H9 (cell line): ENCODE results near the gene HSPA12A. TPM values are rescaled to one million over a fixed set of nuclear protein-coding genes. Genes with fewer than 3 reads are reported as not detected.

Experiments used
- DNase-seq: peaks from one replicate; pipeline ENCODE4 v3.0.0-alpha.2; 2017
- H2AFZ ChIP-seq: one replicate; pipeline ENCODE4 v1.6.1; 2013; ENCODE audit warnings: mild to moderate bottlenecking, low read length, control low read depth, moderate library complexity
- H2AK5ac ChIP-seq: 2 replicates; pipeline ENCODE4 v1.6.1; 2013; ENCODE audit warnings: low read length, control low read depth, mixed read lengths; ENCODE audit not compliant: insufficient read length
- H2BK120ac ChIP-seq: one replicate; pipeline ENCODE4 v1.6.1; 2013; ENCODE audit warnings: low read depth, mild to moderate bottlenecking, low read length, control low read depth, inconsistent platforms; ENCODE audit not compliant: poor library complexity, severe bottlenecking
- H2BK12ac ChIP-seq: 2 replicates; pipeline ENCODE4 v1.6.1; 2013; ENCODE audit warnings: low read length, control low read depth, mixed read lengths, low read depth; ENCODE audit not compliant: insufficient read length
- H2BK15ac ChIP-seq: 2 replicates; pipeline ENCODE4 v1.6.1; 2013; ENCODE audit warnings: low read depth, low read length, control low read depth
- H2BK20ac ChIP-seq: one replicate; pipeline ENCODE4 v1.6.1; 2013; ENCODE audit warnings: low read depth, mild to moderate bottlenecking, low read length, control low read depth, inconsistent platforms; ENCODE audit not compliant: poor library complexity, severe bottlenecking
- H2BK5ac ChIP-seq: 2 replicates; pipeline ENCODE4 v1.6.1; 2013; ENCODE audit warnings: low read length, control low read depth, mixed read lengths; ENCODE audit not compliant: insufficient read length
- H3K14ac ChIP-seq: 2 replicates; pipeline ENCODE4 v1.6.1; 2013; ENCODE audit warnings: low read length, control low read depth; ENCODE audit not compliant: insufficient read depth
- H3K18ac ChIP-seq: 2 replicates; pipeline ENCODE4 v1.6.1; 2013; ENCODE audit warnings: low read depth, mild to moderate bottlenecking, mixed read lengths, low read length, control low read depth; ENCODE audit not compliant: insufficient read length
- H3K23ac ChIP-seq: 2 replicates; pipeline ENCODE4 v1.6.1; 2013; ENCODE audit warnings: low read length, control low read depth, mixed read lengths, low read depth; ENCODE audit not compliant: insufficient read length
- H3K23me2 ChIP-seq: 2 replicates; pipeline ENCODE4 v1.6.1; 2013; ENCODE audit warnings: low read depth, mild to moderate bottlenecking, mixed read lengths, low read length, control low read depth; ENCODE audit not compliant: insufficient read length, poor library complexity, severe bottlenecking
- H3K27ac ChIP-seq: 2 replicates; pipeline ENCODE4 v1.5.1; 2013; ENCODE audit warnings: low read length, control low read depth, mixed read lengths, low read depth; ENCODE audit not compliant: insufficient read length
- H3K27me3 ChIP-seq: 2 replicates; pipeline ENCODE4 v1.6.1; 2013; ENCODE audit warnings: low read length, control low read depth, inconsistent platforms; ENCODE audit not compliant: insufficient read depth
- H3K4ac ChIP-seq: 2 replicates; pipeline ENCODE4 v1.6.1; 2013; ENCODE audit warnings: low read depth, mild to moderate bottlenecking, control low read depth, inconsistent platforms, low read length, moderate library complexity
- H3K4me1 ChIP-seq: 2 replicates; pipeline ENCODE4 v1.6.1; 2013; ENCODE audit warnings: low read length, control low read depth, inconsistent platforms; ENCODE audit not compliant: insufficient read depth
- H3K4me2 ChIP-seq: 2 replicates; pipeline ENCODE4 v1.6.1; 2013; ENCODE audit warnings: low read length, control low read depth, mixed read lengths; ENCODE audit not compliant: insufficient read length, insufficient read depth
- H3K56ac ChIP-seq: 2 replicates; pipeline ENCODE4 v1.6.1; 2013; ENCODE audit warnings: low read depth, mild to moderate bottlenecking, mixed read lengths, low read length, control low read depth; ENCODE audit not compliant: insufficient read length
- H3K79me1 ChIP-seq: 2 replicates; pipeline ENCODE4 v1.6.1; 2013; ENCODE audit warnings: low read depth, mild to moderate bottlenecking, moderate library complexity, low read length, control low read depth, inconsistent platforms; ENCODE audit not compliant: insufficient read depth, poor library complexity, severe bottlenecking
- H3K79me2 ChIP-seq: 2 replicates; pipeline ENCODE4 v1.6.1; 2013; ENCODE audit warnings: low read length, control low read depth, inconsistent platforms; ENCODE audit not compliant: insufficient read depth
- H3K9ac ChIP-seq: 2 replicates; pipeline ENCODE4 v1.6.1; 2013; ENCODE audit warnings: low read length, control low read depth, mixed read lengths; ENCODE audit not compliant: insufficient read length; ENCODE audit errors: extremely low read depth
- H3K9me3 ChIP-seq: one replicate; pipeline ENCODE4 v1.6.1; 2013; ENCODE audit warnings: low read depth, low read length, inconsistent platforms; ENCODE audit not compliant: control insufficient read depth
- H3T11ph ChIP-seq: one replicate; pipeline ENCODE4 v1.6.1; 2013; ENCODE audit warnings: mild to moderate bottlenecking, low read length, control low read depth, inconsistent platforms
- H4K20me1 ChIP-seq: one replicate; pipeline ENCODE4 v1.6.1; 2013; ENCODE audit not compliant: control insufficient read depth, insufficient read length, insufficient read depth
- H4K5ac ChIP-seq: 2 replicates; pipeline ENCODE4 v1.6.1; 2013; ENCODE audit warnings: low read depth, mild to moderate bottlenecking, mixed read lengths, low read length, control low read depth; ENCODE audit not compliant: insufficient read length
- H4K8ac ChIP-seq: replicated peaks from 2 replicates; pipeline ENCODE4 v1.6.1; 2013; ENCODE audit warnings: low read length, control low read depth, mixed read lengths, low read depth; ENCODE audit not compliant: insufficient read length
- H4K91ac ChIP-seq: 2 replicates; pipeline ENCODE4 v1.6.1; 2013; ENCODE audit warnings: low read depth, mild to moderate bottlenecking, moderate library complexity, mixed read lengths, low read length, control low read depth; ENCODE audit not compliant: insufficient read length
- H3K27ac Mint-ChIP-seq, 3 experiments: 2 replicates in 2 of 3; 3 replicates in 1 of 3; pipeline ENCODE4 v1.8.0; 2020 to 2021; ENCODE audit warnings: mixed read lengths in 3 of 3, mild to moderate bottlenecking in 1 of 3, moderate library complexity in 1 of 3
- H3K27me3 Mint-ChIP-seq: 2 replicates; pipeline ENCODE4 v1.8.0; 2021; ENCODE audit warnings: low read depth, mild to moderate bottlenecking, moderate library complexity, mixed read lengths
- H3K36me3 Mint-ChIP-seq, 3 experiments: 2 replicates in 2 of 3; 3 replicates in 1 of 3; pipeline ENCODE4 v1.8.0; 2020 to 2021; ENCODE audit warnings: low read depth in 3 of 3, mixed read lengths in 3 of 3; ENCODE audit not compliant: insufficient read depth in 1 of 3
- H3K4me1 Mint-ChIP-seq, 2 experiments: 2 replicates each; pipeline ENCODE4 v1.8.0; 2020; ENCODE audit warnings: mixed read lengths in 2 of 2
- H3K4me3 Mint-ChIP-seq, 2 experiments: 2 replicates in 1 of 2; 3 replicates in 1 of 2; pipeline ENCODE4 v1.8.0; 2020 to 2021; ENCODE audit warnings: mild to moderate bottlenecking in 2 of 2, mixed read lengths in 2 of 2, moderate library complexity in 1 of 2
- H3K9me3 Mint-ChIP-seq, 2 experiments: 2 replicates in 1 of 2; 3 replicates in 1 of 2; pipeline ENCODE4 v1.8.0; 2020; ENCODE audit warnings: mild to moderate bottlenecking in 2 of 2, mixed read lengths in 2 of 2, moderate library complexity in 1 of 2
- WGBS: extraction: QIAGEN DNeasy Blood & Tissue Kit; methylation state at CpG from one replicate; pipeline ENCODE4 v1.1.7; 2013; ENCODE audit warnings: missing lambda C conversion rate, low lambda C conversion rate, mixed read lengths; ENCODE audit not compliant: insufficient read length; ENCODE audit errors: extremely low coverage; 5-methylcytosine and 5-hydroxymethylcytosine counted together
- total RNA-seq: library from RNA; stranded (reverse); gene quantifications from 2 replicates; pipeline ENCODE4 v1.2.1, GENCODE V29; 2021
- TF ChIP-seq, protein P1 (sequence below): fragments of 200-600 bp; sonication (generic); conservative IDR thresholded peaks from 3 replicates; pipeline ENCODE4 v1.8.0; 2021; ENCODE audit warnings: antibody characterized with exemption, mild to moderate bottlenecking

HSPA12A gene
- total RNA-seq, 1 experiment from 2014 or later, result 3.2 TPM

DNA sequence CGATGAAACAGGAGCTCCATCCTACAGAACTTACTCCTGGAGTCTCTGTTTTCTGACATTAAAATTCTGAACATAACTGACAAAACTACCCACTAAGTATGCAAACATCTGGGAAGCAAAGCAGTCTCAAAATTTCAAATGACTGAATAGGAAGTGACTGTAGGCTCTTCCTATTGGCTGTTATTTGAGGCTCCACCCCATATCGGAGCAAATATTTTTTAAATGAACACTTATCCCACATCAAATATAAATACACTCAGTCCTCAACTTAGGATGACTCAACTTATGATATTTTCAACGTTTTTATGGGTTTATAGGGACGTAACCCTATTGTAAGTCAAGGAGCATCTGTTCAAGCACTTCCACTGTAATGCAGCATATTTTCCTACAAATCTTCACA lies 8.8 kb downstream of the HSPA12A start:
- H3K9me3 Mint-ChIP-seq, result peaks cover 2% of the 10 kb centered on the region in 2 experiments; a peak in 2 of 5 replicates
- Histone ChIP-seq H2BK15ac (no peak overlapping the region), H3K18ac (no peak overlapping the region), H2BK120ac (no peak overlapping the region), H3K79me2 (no peaks in the 10 kb centered on the region), H4K8ac (no peak overlapping the region), H3K14ac (no peak overlapping the region), H3K4me1 (no peaks in the 10 kb centered on the region; the same call in 1 of the 2 replicates), H2BK12ac (no peak overlapping the region), H3K23me2 (no peaks in the 10 kb centered on the region), H3K23ac (no peak overlapping the region), H4K91ac (no peak overlapping the region), H3K27ac (no peak overlapping the region), H3K9me3 (no peaks in the 10 kb centered on the region), H4K20me1 (no peaks in the 10 kb centered on the region), H2AK5ac (no peak overlapping the region), H2AFZ (no peak overlapping the region), H3K4ac (no peak overlapping the region), H3K9ac (no peak overlapping the region), H3K4me2 (no peak overlapping the region), H3T11ph (no peak overlapping the region), H3K79me1 (no peaks in the 10 kb centered on the region), H3K27me3 (no peaks in the 10 kb centered on the region), H2BK20ac (no peak overlapping the region), H3K56ac (no peak overlapping the region), H4K5ac (no peak overlapping the region), H2BK5ac (no peak overlapping the region)
- H3K4me3 Mint-ChIP-seq, result no peak overlapping the region
- peaks cover 6 to 8% of the 10 kb centered on the region in 2 experiments; a peak in 3 of 4 replicates for H3K4me1 Mint-ChIP-seq
- no peak overlapping the region for H3K27ac Mint-ChIP-seq
- WGBS, result no CpG with 5 or more reads among the region's 4 CpGs
- peaks cover 21% of the 10 kb centered on the region for H3K27me3 Mint-ChIP-seq
- TF ChIP-seq, protein P1, sequence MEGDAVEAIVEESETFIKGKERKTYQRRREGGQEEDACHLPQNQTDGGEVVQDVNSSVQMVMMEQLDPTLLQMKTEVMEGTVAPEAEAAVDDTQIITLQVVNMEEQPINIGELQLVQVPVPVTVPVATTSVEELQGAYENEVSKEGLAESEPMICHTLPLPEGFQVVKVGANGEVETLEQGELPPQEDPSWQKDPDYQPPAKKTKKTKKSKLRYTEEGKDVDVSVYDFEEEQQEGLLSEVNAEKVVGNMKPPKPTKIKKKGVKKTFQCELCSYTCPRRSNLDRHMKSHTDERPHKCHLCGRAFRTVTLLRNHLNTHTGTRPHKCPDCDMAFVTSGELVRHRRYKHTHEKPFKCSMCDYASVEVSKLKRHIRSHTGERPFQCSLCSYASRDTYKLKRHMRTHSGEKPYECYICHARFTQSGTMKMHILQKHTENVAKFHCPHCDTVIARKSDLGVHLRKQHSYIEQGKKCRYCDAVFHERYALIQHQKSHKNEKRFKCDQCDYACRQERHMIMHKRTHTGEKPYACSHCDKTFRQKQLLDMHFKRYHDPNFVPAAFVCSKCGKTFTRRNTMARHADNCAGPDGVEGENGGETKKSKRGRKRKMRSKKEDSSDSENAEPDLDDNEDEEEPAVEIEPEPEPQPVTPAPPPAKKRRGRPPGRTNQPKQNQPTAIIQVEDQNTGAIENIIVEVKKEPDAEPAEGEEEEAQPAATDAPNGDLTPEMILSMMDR, result no peak
- DNase-seq, result no peak
- peaks cover 0 to 4% (median 0%) of the 10 kb centered on the region in 3 experiments; a peak in 2 of 7 replicates for H3K36me3 Mint-ChIP-seq
